ENCODE data around the gene HIVEP2.

HIVEP2 gene

DNA sequence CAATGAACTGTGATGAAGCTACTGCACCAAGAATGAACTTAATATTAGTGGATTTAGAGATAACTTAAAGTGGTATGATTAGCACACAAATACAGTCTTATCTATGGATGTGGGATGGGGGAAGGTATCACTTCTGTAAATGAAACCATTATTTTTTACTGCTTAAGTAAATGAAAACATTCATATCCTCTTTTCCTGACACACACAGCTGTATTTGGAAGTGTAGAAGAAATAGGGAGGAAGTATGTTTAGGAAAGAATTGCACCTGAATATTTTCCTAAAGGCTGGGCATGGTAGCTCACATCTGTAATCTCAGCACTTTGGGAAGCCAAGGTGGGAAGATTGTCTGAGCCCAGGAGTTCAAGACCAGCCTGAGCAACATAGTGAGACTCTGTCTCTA is 96.8 kb downstream of the HIVEP2 start:
- no peaks in the 10 kb centered on the region for H3K27me3 ChIP-seq (replicated peaks; ENCODE audit: control insufficient read depth, insufficient read depth, low read length, poor library complexity, severe bottlenecking)
- no peaks in the 10 kb centered on the region for H3K36me3 ChIP-seq (ENCODE audit: control insufficient read depth, insufficient read depth, low read length)
- H3K4me3 ChIP-seq (ENCODE audit: insufficient read depth, low read depth, low read length, poor library complexity, severe bottlenecking): no peak overlapping the region
- DNase-seq: no peak
- H3K27ac ChIP-seq (ENCODE audit: insufficient read depth, low read length, poor library complexity, severe bottlenecking): peak overlapping the region; percentile 15
- no peaks in the 10 kb centered on the region for H3K9me3 ChIP-seq (ENCODE audit: control insufficient read depth, low read length)
- H3K4me1 ChIP-seq (ENCODE audit: control insufficient read depth, insufficient read depth, low read length, poor library complexity, severe bottlenecking): peaks cover 77% of the 10 kb centered on the region

DNA sequence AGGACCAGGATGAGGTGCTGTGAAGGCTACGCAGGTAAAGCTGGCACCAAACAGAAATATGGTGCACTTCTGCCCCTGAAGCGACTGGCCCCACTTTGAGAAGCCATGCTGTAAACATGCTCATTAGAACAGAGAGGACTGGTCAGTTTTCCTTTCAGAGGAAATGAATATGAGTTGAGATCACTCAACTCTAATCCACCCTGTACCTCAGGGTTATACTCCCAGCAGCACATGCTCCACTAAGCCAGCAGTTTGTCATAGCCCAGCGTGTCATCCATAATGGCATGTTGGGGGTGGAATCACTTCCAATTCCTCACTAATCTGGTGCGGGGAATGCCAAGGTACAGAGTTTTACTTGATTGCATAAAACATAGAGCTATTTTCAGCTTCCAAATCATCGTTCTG is 98.1 kb downstream of the HIVEP2 start:
- Histone ChIP-seq H3K4me3 (ENCODE audit: insufficient read depth, low read depth, low read length, poor library complexity, severe bottlenecking) (no peak overlapping the region), H3K27ac (ENCODE audit: insufficient read depth, low read length, poor library complexity, severe bottlenecking) (peak overlapping the region; percentile 95), H3K36me3 (ENCODE audit: control insufficient read depth, insufficient read depth, low read length) (no peaks in the 10 kb centered on the region), H3K9me3 (ENCODE audit: control insufficient read depth, low read length) (no peaks in the 10 kb centered on the region), H3K4me1 (ENCODE audit: control insufficient read depth, insufficient read depth, low read length, poor library complexity, severe bottlenecking) (peaks cover 69% of the 10 kb centered on the region), H3K27me3 (replicated peaks; ENCODE audit: control insufficient read depth, insufficient read depth, low read length, poor library complexity, severe bottlenecking) (no peaks in the 10 kb centered on the region)
- DNase-seq: no peak

DNA sequence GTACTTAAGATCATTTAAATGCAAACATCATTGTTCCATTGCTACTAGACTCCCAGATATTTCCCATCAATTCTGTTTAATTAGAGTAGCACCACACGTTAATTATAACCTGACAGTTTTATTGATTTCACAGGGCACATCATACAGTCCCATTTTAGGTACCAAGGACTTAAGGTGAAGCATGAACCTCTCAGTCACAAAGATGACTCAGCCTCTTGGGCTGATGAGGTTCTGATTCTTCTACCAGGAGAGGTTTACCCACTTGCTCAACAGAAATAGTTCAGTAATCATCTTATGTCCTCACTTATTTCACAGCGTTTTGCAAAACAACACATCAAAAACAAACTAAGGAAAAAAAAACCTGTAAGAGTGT is 98.5 kb downstream of the HIVEP2 start:
- peak overlapping the region; percentile 95 for H3K27ac ChIP-seq (ENCODE audit: insufficient read depth, low read length, poor library complexity, severe bottlenecking)
- no peaks in the 10 kb centered on the region for H3K27me3 ChIP-seq (replicated peaks; ENCODE audit: control insufficient read depth, insufficient read depth, low read length, poor library complexity, severe bottlenecking)
- peak overlapping the region; percentile 50 for H3K4me3 ChIP-seq (ENCODE audit: insufficient read depth, low read depth, low read length, poor library complexity, severe bottlenecking)
- H3K9me3 ChIP-seq (ENCODE audit: control insufficient read depth, low read length): no peaks in the 10 kb centered on the region
- no peak for DNase-seq
- peaks cover 67% of the 10 kb centered on the region for H3K4me1 ChIP-seq (ENCODE audit: control insufficient read depth, insufficient read depth, low read length, poor library complexity, severe bottlenecking)
- H3K36me3 ChIP-seq (ENCODE audit: control insufficient read depth, insufficient read depth, low read length): no peaks in the 10 kb centered on the region

DNA sequence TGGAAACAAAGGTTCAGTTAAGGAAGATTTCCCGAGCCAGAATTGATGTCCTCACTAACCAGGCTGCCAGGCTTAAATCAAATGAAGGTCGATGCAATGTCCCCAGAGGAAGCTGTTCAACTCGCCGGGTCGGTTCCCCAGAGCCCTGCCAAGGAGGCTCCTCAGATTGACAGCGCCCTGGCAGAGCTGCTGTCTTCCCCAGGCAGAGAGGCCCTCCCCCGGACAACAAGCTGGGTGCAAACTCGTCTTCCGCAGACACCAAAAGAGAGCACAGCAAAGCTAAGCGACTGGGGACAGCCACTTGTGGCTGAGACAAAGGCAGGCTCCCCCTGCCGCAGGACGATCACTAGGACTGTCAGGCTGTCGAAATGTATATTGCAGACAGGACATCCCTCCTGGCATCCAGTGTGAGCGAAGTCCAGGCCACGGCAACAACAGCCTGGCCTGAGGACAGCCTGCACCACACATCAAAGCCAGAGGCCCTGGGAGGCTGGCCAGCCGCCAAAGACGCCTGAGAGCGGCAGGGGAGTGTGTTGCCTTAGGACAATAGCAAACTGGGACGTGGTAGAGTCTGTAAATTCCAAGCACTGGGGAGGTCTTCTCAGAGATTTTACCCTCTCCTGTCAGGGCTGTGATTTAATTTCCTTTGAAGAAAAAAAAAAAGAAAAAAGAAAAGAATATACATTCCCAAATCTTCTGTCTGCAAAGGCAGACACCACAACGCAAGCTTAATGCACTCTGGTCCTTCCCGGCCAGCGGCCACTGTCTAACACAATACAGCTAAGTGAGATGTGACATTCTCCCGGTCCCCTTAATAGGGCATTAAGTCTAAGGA is 99.1 kb downstream of the HIVEP2 start:
- Histone ChIP-seq H3K27ac (ENCODE audit: insufficient read depth, low read length, poor library complexity, severe bottlenecking) (peak overlapping the region; percentile 95), H3K4me1 (ENCODE audit: control insufficient read depth, insufficient read depth, low read length, poor library complexity, severe bottlenecking) (peaks cover 61% of the 10 kb centered on the region), H3K4me3 (ENCODE audit: insufficient read depth, low read depth, low read length, poor library complexity, severe bottlenecking) (peak overlapping the region; percentile 50), H3K9me3 (ENCODE audit: control insufficient read depth, low read length) (no peaks in the 10 kb centered on the region), H3K36me3 (ENCODE audit: control insufficient read depth, insufficient read depth, low read length) (no peaks in the 10 kb centered on the region), H3K27me3 (replicated peaks; ENCODE audit: control insufficient read depth, insufficient read depth, low read length, poor library complexity, severe bottlenecking) (no peaks in the 10 kb centered on the region)
- peak; percentile 41 to 46 (median 43) for DNase-seq

DNA sequence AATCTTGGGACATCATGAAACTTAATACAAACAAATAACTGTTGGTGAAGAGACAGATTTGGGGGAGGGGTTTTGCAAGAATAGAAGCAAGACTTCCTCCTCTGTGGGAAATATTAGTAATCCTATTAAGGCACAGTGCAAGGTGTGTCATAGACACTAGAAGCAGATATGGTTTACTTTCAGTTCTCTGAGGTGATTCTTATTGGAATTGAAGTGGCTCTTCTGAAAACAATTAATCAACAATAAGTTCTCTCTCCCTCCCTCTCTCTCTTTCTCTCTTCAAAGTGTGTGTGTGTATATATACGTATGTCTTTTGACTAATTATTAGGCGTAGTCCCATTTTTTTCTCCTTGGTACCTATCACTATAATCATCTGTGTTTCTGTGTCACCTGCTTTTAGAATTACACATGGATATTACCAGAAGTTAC is 99.8 kb downstream of the HIVEP2 start:
- H3K4me3 ChIP-seq (ENCODE audit: insufficient read depth, low read depth, low read length, poor library complexity, severe bottlenecking): peak overlapping the region; percentile 50
- H3K27me3 ChIP-seq (replicated peaks; ENCODE audit: control insufficient read depth, insufficient read depth, low read length, poor library complexity, severe bottlenecking): no peaks in the 10 kb centered on the region
- H3K27ac ChIP-seq (ENCODE audit: insufficient read depth, low read length, poor library complexity, severe bottlenecking): peak overlapping the region; percentile 95
- no peaks in the 10 kb centered on the region for H3K36me3 ChIP-seq (ENCODE audit: control insufficient read depth, insufficient read depth, low read length)
- DNase-seq: no peak
- peaks cover 55% of the 10 kb centered on the region for H3K4me1 ChIP-seq (ENCODE audit: control insufficient read depth, insufficient read depth, low read length, poor library complexity, severe bottlenecking)
- no peaks in the 10 kb centered on the region for H3K9me3 ChIP-seq (ENCODE audit: control insufficient read depth, low read length)

DNA sequence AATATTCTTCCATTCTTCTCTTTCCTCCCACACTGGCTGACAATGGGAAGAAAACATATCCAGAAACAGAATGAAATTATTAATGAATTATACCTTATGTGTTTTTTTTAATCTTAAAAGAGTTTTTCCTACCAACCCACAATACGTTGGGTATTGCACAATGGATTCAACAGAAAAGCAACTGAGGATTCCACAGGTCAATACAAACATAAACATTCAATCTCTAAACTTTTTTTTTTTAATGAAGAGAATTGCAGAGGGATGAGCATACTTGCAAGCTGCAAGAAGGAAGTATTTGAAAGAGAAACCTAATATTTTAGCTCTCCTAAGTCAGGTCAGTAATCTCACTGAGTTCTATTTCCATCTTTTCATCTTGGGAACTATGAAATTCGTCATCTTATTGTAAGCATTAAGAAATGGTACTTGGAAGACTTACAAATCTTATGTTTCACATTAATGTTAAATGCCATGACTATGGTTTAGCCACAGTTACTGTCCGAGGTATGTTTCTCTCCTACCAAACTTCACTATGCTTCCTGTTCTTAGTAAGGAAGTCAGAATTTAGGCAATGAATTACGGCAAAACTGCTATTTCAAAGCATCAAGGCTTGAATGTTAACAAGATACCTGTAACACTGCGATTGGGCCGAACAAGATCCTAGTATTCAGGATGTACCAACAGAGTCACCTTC is 100.8 kb downstream of the HIVEP2 start:
- Histone ChIP-seq H3K4me3 (ENCODE audit: insufficient read depth, low read depth, low read length, poor library complexity, severe bottlenecking) (peak overlapping the region; percentile 50), H3K36me3 (ENCODE audit: control insufficient read depth, insufficient read depth, low read length) (no peaks in the 10 kb centered on the region), H3K27me3 (replicated peaks; ENCODE audit: control insufficient read depth, insufficient read depth, low read length, poor library complexity, severe bottlenecking) (no peaks in the 10 kb centered on the region), H3K9me3 (ENCODE audit: control insufficient read depth, low read length) (no peaks in the 10 kb centered on the region), H3K4me1 (ENCODE audit: control insufficient read depth, insufficient read depth, low read length, poor library complexity, severe bottlenecking) (peaks cover 50% of the 10 kb centered on the region), H3K27ac (ENCODE audit: insufficient read depth, low read length, poor library complexity, severe bottlenecking) (peak overlapping the region; percentile 95)
- no peak for DNase-seq

DNA sequence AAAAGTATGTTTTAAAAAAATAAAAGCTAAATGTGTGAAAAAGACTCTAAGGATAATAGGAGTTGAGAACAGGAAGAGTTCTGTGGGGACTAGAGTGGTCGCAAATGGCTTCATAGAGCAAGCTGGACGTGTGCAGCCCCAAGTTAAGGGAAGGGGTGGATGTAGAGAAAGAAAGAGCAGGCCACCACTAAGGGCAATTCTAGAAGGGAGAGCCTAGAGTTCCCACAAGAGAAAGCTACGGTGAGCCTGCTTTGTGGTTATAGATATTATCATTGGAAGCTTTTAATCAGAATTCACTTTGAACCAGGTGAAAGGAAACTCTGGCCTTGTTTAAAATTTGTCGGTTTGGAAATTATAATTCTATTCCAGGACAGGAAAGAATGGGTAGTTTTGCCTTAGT is 101.6 kb downstream of the HIVEP2 start:
- H3K36me3 ChIP-seq (ENCODE audit: control insufficient read depth, insufficient read depth, low read length): no peaks in the 10 kb centered on the region
- H3K27me3 ChIP-seq (replicated peaks; ENCODE audit: control insufficient read depth, insufficient read depth, low read length, poor library complexity, severe bottlenecking): no peaks in the 10 kb centered on the region
- peak overlapping the region; percentile 44 for H3K4me3 ChIP-seq (ENCODE audit: insufficient read depth, low read depth, low read length, poor library complexity, severe bottlenecking)
- no peak for DNase-seq
- peak overlapping the region; percentile 95 for H3K27ac ChIP-seq (ENCODE audit: insufficient read depth, low read length, poor library complexity, severe bottlenecking)
- H3K4me1 ChIP-seq (ENCODE audit: control insufficient read depth, insufficient read depth, low read length, poor library complexity, severe bottlenecking): peaks cover 51% of the 10 kb centered on the region
- H3K9me3 ChIP-seq (ENCODE audit: control insufficient read depth, low read length): no peaks in the 10 kb centered on the region

DNA sequence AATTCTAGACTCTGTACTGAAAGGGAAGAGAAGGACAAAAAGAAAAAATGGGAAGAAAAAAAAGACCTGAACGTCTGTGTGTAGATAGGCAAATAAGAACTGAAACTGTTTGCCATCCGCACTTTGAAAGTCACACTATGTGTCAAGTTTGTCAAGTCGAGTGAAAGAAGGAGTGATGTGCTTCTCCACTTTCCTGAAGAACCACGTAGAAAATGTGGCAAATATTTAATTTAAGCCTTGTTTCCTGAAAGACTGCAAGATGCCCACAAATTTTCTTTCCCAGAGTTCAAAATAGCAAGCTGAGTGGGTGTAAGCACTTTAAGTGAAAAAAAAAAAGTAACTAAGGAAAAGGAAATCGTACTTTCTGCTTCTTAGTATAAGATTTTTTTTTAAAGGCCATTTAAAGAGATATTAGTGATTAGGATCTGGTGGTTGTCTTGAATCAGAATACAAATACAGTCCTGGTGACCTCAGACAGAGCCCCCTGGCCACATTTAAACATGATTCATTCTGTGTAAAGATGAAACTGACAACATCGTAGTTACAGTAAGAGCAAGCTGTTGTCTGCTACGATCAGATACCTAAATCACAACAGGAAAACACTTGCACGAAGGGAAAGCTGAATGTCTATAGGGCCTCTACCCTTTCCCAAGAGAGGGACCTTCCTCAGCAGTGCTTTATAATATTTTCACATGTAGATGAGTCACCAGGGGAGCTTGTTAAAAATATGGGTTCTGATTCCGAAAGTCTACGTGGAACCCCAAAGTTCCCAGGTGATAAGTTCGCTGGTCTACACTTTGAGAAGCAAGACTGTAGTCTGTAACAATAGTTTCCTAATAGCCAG is 102.3 kb downstream of the HIVEP2 start:
- Histone ChIP-seq H3K36me3 (ENCODE audit: control insufficient read depth, insufficient read depth, low read length) (no peaks in the 10 kb centered on the region), H3K9me3 (ENCODE audit: control insufficient read depth, low read length) (no peaks in the 10 kb centered on the region), H3K4me3 (ENCODE audit: insufficient read depth, low read depth, low read length, poor library complexity, severe bottlenecking) (peak overlapping the region; percentile 44), H3K27ac (ENCODE audit: insufficient read depth, low read length, poor library complexity, severe bottlenecking) (peak overlapping the region; percentile 95), H3K4me1 (ENCODE audit: control insufficient read depth, insufficient read depth, low read length, poor library complexity, severe bottlenecking) (peaks cover 51% of the 10 kb centered on the region), H3K27me3 (replicated peaks; ENCODE audit: control insufficient read depth, insufficient read depth, low read length, poor library complexity, severe bottlenecking) (no peaks in the 10 kb centered on the region)
- peak; percentile 28 to 57 (median 40) for DNase-seq

DNA sequence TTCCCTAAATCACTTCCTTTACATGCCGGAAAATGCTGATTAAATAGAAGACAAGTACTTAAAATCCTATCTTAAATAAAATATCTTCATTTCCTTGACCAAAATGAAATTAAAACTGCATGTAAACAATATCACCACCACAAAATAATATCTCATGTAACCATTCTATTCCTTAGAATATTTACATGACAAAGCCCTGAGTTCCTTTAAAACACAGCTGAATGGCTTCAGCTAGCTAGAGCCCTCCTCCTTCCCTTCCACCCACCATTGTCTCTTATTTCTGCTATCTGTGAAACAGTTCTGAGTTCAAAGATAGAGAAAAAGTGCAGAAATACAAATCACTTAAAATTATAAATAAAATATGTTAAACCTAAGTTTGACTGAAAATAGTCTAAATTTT is 103.1 kb downstream of the HIVEP2 start:
- H3K4me1 ChIP-seq (ENCODE audit: control insufficient read depth, insufficient read depth, low read length, poor library complexity, severe bottlenecking): peaks cover 52% of the 10 kb centered on the region

More for the DNA sequence above, 103.1 kb downstream of the HIVEP2 start:
- no peak for DNase-seq
- Histone ChIP-seq H3K36me3 (ENCODE audit: control insufficient read depth, insufficient read depth, low read length) (no peaks in the 10 kb centered on the region), H3K27ac (ENCODE audit: insufficient read depth, low read length, poor library complexity, severe bottlenecking) (peak overlapping the region; percentile 95), H3K27me3 (replicated peaks; ENCODE audit: control insufficient read depth, insufficient read depth, low read length, poor library complexity, severe bottlenecking) (no peaks in the 10 kb centered on the region), H3K4me3 (ENCODE audit: insufficient read depth, low read depth, low read length, poor library complexity, severe bottlenecking) (peak overlapping the region; percentile 44), H3K9me3 (ENCODE audit: control insufficient read depth, low read length) (no peaks in the 10 kb centered on the region)

Measured in effector memory CD4-positive, alpha-beta T cell (primary cell).